H1 (cell line): ENCODE data around the gene FHL1. TPM values are rescaled to one million over a fixed set of nuclear protein-coding genes. Genes with fewer than 3 reads are reported as not detected.

Source experiments
- CTCF ChIA-PET: fragments of 300-600 bp; sonication (Branson Sonifier 250); formaldehyde crosslinking; loops from one replicate; lab custom pipeline; 2021; ENCODE audit not compliant: partially characterized antibody; lab: Charles Lee
- POLR2A ChIA-PET: fragments of 300-600 bp; sonication (Branson Sonifier 250); formaldehyde crosslinking; loops from one replicate; lab custom pipeline; 2021; ENCODE audit warnings: inconsistent platforms; ENCODE audit not compliant: partially characterized antibody; lab: Charles Lee
- DNase-seq, 2 experiments: peaks; one replicate each; pipeline versions ENCODE4 v3.0.0 to v3.0.0-alpha.2; 2010 to 2022; ENCODE audit warnings: low spot score in 2 of 2, low read depth in 1 of 2, mixed read lengths in 1 of 2
- FAIRE-seq: peaks from 2 replicates; lab custom pipeline; 2011; peaks lifted over from hg19 to GRCh38; lab: Jason Lieb, UNC
- H2AFZ ChIP-seq: 2 replicates; pipeline ENCODE4 v1.8.1; 2012; ENCODE audit warnings: low read length, inconsistent platforms
- H2AK5ac ChIP-seq: 2 replicates; pipeline ENCODE4 v1.6.1; 2013; ENCODE audit warnings: low read depth, low read length
- H2BK120ac ChIP-seq: replicated peaks from 2 replicates; pipeline ENCODE3; 2013; ENCODE audit warnings: low read depth, low read length, inconsistent platforms
- H2BK12ac ChIP-seq: 2 replicates; pipeline ENCODE4 v1.6.1; 2013; ENCODE audit warnings: low read depth, low read length
- H2BK15ac ChIP-seq: 2 replicates; pipeline ENCODE4 v1.6.1; 2013; ENCODE audit warnings: low read length
- H2BK20ac ChIP-seq: 2 replicates; pipeline ENCODE4 v1.6.1; 2013; ENCODE audit warnings: low read length
- H2BK5ac ChIP-seq: 2 replicates; pipeline ENCODE4 v1.6.1; 2013; ENCODE audit warnings: low read depth, low read length
- H3K14ac ChIP-seq: 2 replicates; pipeline ENCODE4 v1.6.1; 2013; ENCODE audit warnings: inconsistent platforms; ENCODE audit not compliant: insufficient read length
- H3K18ac ChIP-seq: 2 replicates; pipeline ENCODE4 v1.6.1; 2013; ENCODE audit warnings: low read length; ENCODE audit errors: extremely low read depth
- H3K23ac ChIP-seq: 2 replicates; pipeline ENCODE4 v1.6.1; 2013; ENCODE audit warnings: inconsistent platforms; ENCODE audit not compliant: insufficient read length
- H3K23me2 ChIP-seq: 2 replicates; pipeline ENCODE4 v1.6.1; 2013; ENCODE audit warnings: low read depth, low read length
- H3K27ac ChIP-seq: 2 replicates; pipeline ENCODE4 v1.6.1; 2011; ENCODE audit warnings: low read depth, low read length, inconsistent platforms
- H3K27me3 ChIP-seq, 4 experiments: replicated peaks in 1 of 4; 1 replicate in 1 of 4; 2 replicates in 3 of 4; pipeline versions ENCODE4 v1.6.1 to v1.8.1; 2011 to 2013; ENCODE audit warnings: low read length in 3 of 4, mild to moderate bottlenecking in 3 of 4, inconsistent platforms in 2 of 4, mixed read lengths in 2 of 4, moderate library complexity in 1 of 4; ENCODE audit not compliant: control insufficient read depth in 3 of 4, insufficient read depth in 3 of 4; ENCODE audit errors: extremely low read depth in 1 of 4
- H3K36me3 ChIP-seq, 4 experiments: 2 replicates each; pipeline versions ENCODE4 v1.6.1 to v1.8.1; 2011 to 2013; ENCODE audit warnings: mild to moderate bottlenecking in 4 of 4, low read length in 3 of 4, moderate library complexity in 2 of 4, control low read depth in 1 of 4, inconsistent platforms in 1 of 4; ENCODE audit not compliant: insufficient read depth in 4 of 4, control insufficient read depth in 2 of 4
- H3K4ac ChIP-seq: replicated peaks from 2 replicates; pipeline ENCODE3; 2013; ENCODE audit warnings: low read length, low read depth, mixed read lengths, inconsistent platforms; ENCODE audit not compliant: insufficient read length
- H3K4me1 ChIP-seq, 4 experiments: replicated peaks in 1 of 4; 1 replicate in 1 of 4; 2 replicates in 3 of 4; pipeline versions ENCODE4 v1.6.1 to v1.8.1; 2011 to 2013; ENCODE audit warnings: low read length in 3 of 4, inconsistent platforms in 2 of 4, mixed read lengths in 1 of 4; ENCODE audit not compliant: insufficient read depth in 4 of 4, control insufficient read depth in 3 of 4
- H3K4me2 ChIP-seq, 2 experiments: 2 replicates each; pipeline versions ENCODE4 v1.6.1 to v1.8.1; 2011 to 2013; ENCODE audit warnings: low read depth in 2 of 2, low read length in 2 of 2, control low read depth in 1 of 2, inconsistent platforms in 1 of 2, mild to moderate bottlenecking in 1 of 2; ENCODE audit not compliant: insufficient read depth in 1 of 2
- H3K4me3 ChIP-seq, 4 experiments: fragments of 200-600, 300-600 bp in 1 of 4; sonication (generic), shearing (Covaris generic), sonication (Bioruptor Twin) in 1 of 4; 2 replicates each; pipeline versions ENCODE4 v1.5.1 to v1.8.1; 2011 to 2016; ENCODE audit warnings: low read length in 4 of 4, low read depth in 3 of 4, control low read depth in 2 of 4, inconsistent platforms in 2 of 4, mild to moderate bottlenecking in 2 of 4, mixed read lengths in 1 of 4, moderate library complexity in 1 of 4; ENCODE audit not compliant: insufficient read depth in 2 of 4; ENCODE audit errors: extremely low read depth in 1 of 4
- H3K56ac ChIP-seq: replicated peaks from 2 replicates; pipeline ENCODE3; 2013; ENCODE audit warnings: low read depth, mild to moderate bottlenecking, mixed read lengths, low read length, inconsistent platforms; ENCODE audit not compliant: insufficient read length
- H3K79me1 ChIP-seq: 2 replicates; pipeline ENCODE4 v1.6.1; 2013; ENCODE audit warnings: low read depth, low read length, control low read depth
- H3K79me2 ChIP-seq, 2 experiments: 2 replicates each; pipeline versions ENCODE4 v1.6.1 to v1.8.1; 2012 to 2013; ENCODE audit warnings: low read length in 2 of 2, mild to moderate bottlenecking in 2 of 2, inconsistent platforms in 1 of 2; ENCODE audit not compliant: insufficient read depth in 2 of 2, control insufficient read depth in 1 of 2
- H3K9ac ChIP-seq, 4 experiments: replicated peaks in 1 of 4; 1 replicate in 1 of 4; 2 replicates in 3 of 4; pipeline versions ENCODE4 v1.6.1 to v1.8.1; 2011 to 2013; ENCODE audit warnings: low read depth in 3 of 4, low read length in 3 of 4, control low read depth in 2 of 4, mild to moderate bottlenecking in 2 of 4, moderate library complexity in 2 of 4, inconsistent platforms in 1 of 4; ENCODE audit errors: extremely low read depth in 1 of 4
- H3K9me3 ChIP-seq, 2 experiments: 2 replicates each; pipeline versions ENCODE4 v1.6.1 to v1.8.1; 2012 to 2013; ENCODE audit warnings: mild to moderate bottlenecking in 2 of 2, moderate library complexity in 2 of 2, control low read depth in 1 of 2, inconsistent platforms in 1 of 2, low read depth in 1 of 2, low read length in 1 of 2, mixed read lengths in 1 of 2; ENCODE audit not compliant: insufficient read depth in 2 of 2
- H4K20me1 ChIP-seq, 2 experiments: replicated peaks in 1 of 2; 2 replicates each; pipeline versions ENCODE3 to v1.8.1; 2011 to 2013; ENCODE audit warnings: inconsistent platforms in 2 of 2, low read length in 2 of 2, mild to moderate bottlenecking in 1 of 2; ENCODE audit not compliant: insufficient read depth in 2 of 2, control insufficient read depth in 1 of 2
- H4K5ac ChIP-seq: 2 replicates; pipeline ENCODE4 v1.6.1; 2013; ENCODE audit warnings: low read length, low read depth, mixed read lengths, inconsistent platforms; ENCODE audit not compliant: insufficient read length
- H4K8ac ChIP-seq: 2 replicates; pipeline ENCODE4 v1.8.0; 2013; ENCODE audit warnings: mild to moderate bottlenecking, moderate library complexity, low read length, inconsistent platforms; ENCODE audit not compliant: insufficient read depth; ENCODE audit errors: extremely low read depth
- H4K91ac ChIP-seq: replicated peaks from 2 replicates; pipeline ENCODE3; 2013; ENCODE audit warnings: low read length, mixed read lengths, inconsistent platforms; ENCODE audit not compliant: insufficient read length
- CEBPB ChIP-seq: IDR thresholded peaks from 2 replicates; pipeline ENCODE4 v1.6.1; 2012; ENCODE audit warnings: low read depth, low read length
- RAD21 ChIP-seq, 2 experiments: IDR thresholded peaks in 1 of 2; conservative IDR thresholded peaks in 1 of 2; 2 replicates each; pipeline ENCODE4 v1.6.1; 2011; ENCODE audit warnings: low read depth in 2 of 2, low read length in 2 of 2, improper control_type of control experiment in 1 of 2, inconsistent platforms in 1 of 2, mild to moderate bottlenecking in 1 of 2, moderate library complexity in 1 of 2
- RFX5 ChIP-seq: IDR thresholded peaks from 2 replicates; pipeline ENCODE4 v1.6.1; 2011; ENCODE audit warnings: low read depth, low read length, improper control_type of control experiment, borderline replicate concordance
- WGBS, 2 experiments: shearing (Covaris generic) in 1 of 2; methylation state at CpG; one replicate each; pipeline versions ENCODE4 v1.1.6 to v1.1.7; 2013 to 2015; ENCODE audit warnings: low lambda C conversion rate in 2 of 2, mixed read lengths in 2 of 2, inconsistent platforms in 1 of 2, low coverage in 1 of 2, missing lambda C conversion rate in 1 of 2; ENCODE audit not compliant: insufficient replicate concordance in 2 of 2, insufficient coverage in 1 of 2, insufficient read length in 1 of 2; ENCODE audit errors: extremely low coverage in 1 of 2, missing lambda C conversion rate in 1 of 2; 5-methylcytosine and 5-hydroxymethylcytosine counted together
- polyA plus RNA-seq, 7 experiments: library from polyadenylated mRNA; depleted of rRNA in 3 of 7; stranded (reverse) in 5 of 7; unstranded in 2 of 7; fragments of >200 nt in 5 of 7; fragments of 200-250 nt in 2 of 7; gene quantifications; 1 replicate in 5 of 7; 2 replicates in 1 of 7; 4 replicates in 1 of 7; pipeline versions ENCODE4 v1.2.1 to v1.2.3, GENCODE V29; 2011 to 2013; ENCODE audit warnings: missing spikeins in 2 of 7, mixed read lengths in 2 of 7
- total RNA-seq: library from RNA; stranded (reverse); fragmentation: NEBNext Ultra II Directional; extraction: Animal tissue kit (Norgen Biotek cat#: 25700); gene quantifications from 2 replicates; pipeline ENCODE4 v1.2.1, GENCODE V29; 2021

Gene FHL1
- total and polyA plus RNA-seq, 2 of the 8 experiments (the other 6 are each of a cell fraction or from before 2014, with no cell fraction given) = 45.0 to 56.5 TPM

GRCh38 chrX:136192135-136192534, 44.8 kb downstream of the FHL1 start:
- Histone ChIP-seq H3K18ac (no peak overlapping the region), H3K56ac (no peak overlapping the region), H3K4me2 (no peak overlapping the region)

More at GRCh38 chrX:136192135-136192534, 44.8 kb downstream of the FHL1 start:
- no peak overlapping the region for H3K23ac ChIP-seq
- no peak overlapping the region for H4K91ac ChIP-seq
- ChIA-PET CTCF (interaction anchor here (1.4 kb wide), 1 partner anchor 29 kb away, joined by 4 read pairs; no protein-coding TSS in a partner anchor), POLR2A (no interaction called here)
- H2BK15ac ChIP-seq = no peak overlapping the region
- no peak overlapping the region for H4K5ac ChIP-seq
- H4K8ac ChIP-seq = no peak overlapping the region
- FAIRE-seq (no peak), DNase-seq (no peak)
- H3K27ac ChIP-seq = no peak overlapping the region
- peaks cover 0 to 2% of the 10 kb centered on the region in 2 experiments for H4K20me1 ChIP-seq
- no peak overlapping the region for H2BK120ac ChIP-seq
- H2BK20ac ChIP-seq = no peak overlapping the region
- H2AFZ ChIP-seq = no peak overlapping the region
- WGBS, 2 experiments = 94% methylated on average over 2 of the region's 2 CpGs; no CpG with 5 or more reads in 1 of the 2 experiments
- no peak overlapping the region for H3K4me3 ChIP-seq
- TF ChIP-seq RFX5 = no peak
- no peak for TF ChIP-seq CEBPB
- TF ChIP-seq RAD21 (IDR thresholded peaks at IDR 0.05 in 1 of 2, conservative IDR thresholded peaks at IDR 0.05 in 1 of 2; ENCODE audit: low read depth in 2 of 2, low read length in 2 of 2) = no peak
- H3K9ac ChIP-seq = no peak overlapping the region
- no peaks in the 10 kb centered on the region for H3K27me3 ChIP-seq
- no peak overlapping the region for H3K14ac ChIP-seq
- no peak overlapping the region for H2BK5ac ChIP-seq
- no peaks in the 10 kb centered on the region for H3K4me1 ChIP-seq
- no peak overlapping the region for H2BK12ac ChIP-seq
- H2AK5ac ChIP-seq = no peak overlapping the region
- no peaks in the 10 kb centered on the region for H3K79me2 ChIP-seq
- H3K79me1 ChIP-seq = no peaks in the 10 kb centered on the region
- H3K36me3 ChIP-seq = no peaks in the 10 kb centered on the region
- no peaks in the 10 kb centered on the region for H3K9me3 ChIP-seq
- H3K4ac ChIP-seq = no peak overlapping the region
- no peaks in the 10 kb centered on the region for H3K23me2 ChIP-seq
